Measurements from ENCODE around the gene MAB21L1.

Gene MAB21L1

GRCh38 chr13:35480346-35480745 is 3.9 kb upstream of the MAB21L1 start:
- H3K4me3 ChIP-seq (ENCODE audit: low read depth, low read length), result no peak overlapping the region

- no peak overlapping the region for H3K4me3 ChIP-seq (ENCODE audit: low read depth, low read length)
Observed at GRCh38 chr13:35479706-35480105, 3.2 kb upstream of the MAB21L1 start.

- peak overlapping the region; percentile 31 for H3K4me3 ChIP-seq (ENCODE audit: low read depth, low read length)
Observed at GRCh38 chr13:35479038-35479492, 2.6 kb upstream of the MAB21L1 start.

- peak overlapping the region; percentile 31 for H3K4me3 ChIP-seq (ENCODE audit: low read depth, low read length)
Observed at GRCh38 chr13:35478271-35479037, 2.0 kb upstream of the MAB21L1 start.

- no peak overlapping the region for H3K4me3 ChIP-seq (ENCODE audit: low read depth, low read length)
Observed at GRCh38 chr13:35477386-35477946, 977 bp upstream of the MAB21L1 start.

GRCh38 chr13:35475212-35475959 is 1.1 kb downstream of the MAB21L1 start:
- H3K4me3 ChIP-seq (ENCODE audit: low read depth, low read length), result peak overlapping the region; percentile 33

- peak overlapping the region; percentile 33 for H3K4me3 ChIP-seq (ENCODE audit: low read depth, low read length)
Observed at GRCh38 chr13:35474496-35475211, 1.8 kb downstream of the MAB21L1 start.

GRCh38 chr13:35473802-35474201 is 2.7 kb downstream of the MAB21L1 start:
- H3K4me3 ChIP-seq (ENCODE audit: low read depth, low read length), result no peak overlapping the region

GRCh38 chr13:35473206-35473775 is 3.2 kb downstream of the MAB21L1 start:
- no peak overlapping the region for H3K4me3 ChIP-seq (ENCODE audit: low read depth, low read length)

GRCh38 chr13:35472323-35472881 is 4.1 kb downstream of the MAB21L1 start:
- no peak overlapping the region for H3K4me3 ChIP-seq (ENCODE audit: low read depth, low read length)

GRCh38 chr13:35471706-35472322 is 4.7 kb downstream of the MAB21L1 start:
- no peak overlapping the region for H3K4me3 ChIP-seq (ENCODE audit: low read depth, low read length)

GRCh38 chr13:35470671-35471661 is 5.5 kb downstream of the MAB21L1 start:
- H3K4me3 ChIP-seq (ENCODE audit: low read depth, low read length), result peak overlapping the region; percentile 53

- H3K4me3 ChIP-seq (ENCODE audit: low read depth, low read length), result no peak overlapping the region
Observed at GRCh38 chr13:35469806-35470525, 6.5 kb downstream of the MAB21L1 start.

- H3K4me3 ChIP-seq (ENCODE audit: low read depth, low read length), result no peak overlapping the region
Observed at GRCh38 chr13:35468195-35468594, 8.3 kb downstream of the MAB21L1 start.

- no peak overlapping the region for H3K4me3 ChIP-seq (ENCODE audit: low read depth, low read length)
Observed at GRCh38 chr13:35465371-35465770, 11.1 kb downstream of the MAB21L1 start.

- no peak overlapping the region for H3K4me3 ChIP-seq (ENCODE audit: low read depth, low read length)
Observed at GRCh38 chr13:35460061-35460460, 16.4 kb downstream of the MAB21L1 start.

- no peak overlapping the region for H3K4me3 ChIP-seq (ENCODE audit: low read depth, low read length)
Observed at GRCh38 chr13:35457258-35457657, 19.2 kb downstream of the MAB21L1 start.

- no peak overlapping the region for H3K4me3 ChIP-seq (ENCODE audit: low read depth, low read length)
Observed at GRCh38 chr13:35455022-35455421, 21.5 kb downstream of the MAB21L1 start.
